ENCODE results near the gene FBXO27. TPM values are rescaled to one million over a fixed set of nuclear protein-coding genes. Genes with fewer than 3 reads are reported as not detected.
"Not testable (repeated sequence)": the region's sequence is repeated elsewhere in the genome, so short reads cannot be mapped to it uniquely, and the experiment has no call there.

The FBXO27 gene
- 2.9 TPM for total RNA-seq
- polyA plus RNA-seq, result 8.8 TPM

DNA sequence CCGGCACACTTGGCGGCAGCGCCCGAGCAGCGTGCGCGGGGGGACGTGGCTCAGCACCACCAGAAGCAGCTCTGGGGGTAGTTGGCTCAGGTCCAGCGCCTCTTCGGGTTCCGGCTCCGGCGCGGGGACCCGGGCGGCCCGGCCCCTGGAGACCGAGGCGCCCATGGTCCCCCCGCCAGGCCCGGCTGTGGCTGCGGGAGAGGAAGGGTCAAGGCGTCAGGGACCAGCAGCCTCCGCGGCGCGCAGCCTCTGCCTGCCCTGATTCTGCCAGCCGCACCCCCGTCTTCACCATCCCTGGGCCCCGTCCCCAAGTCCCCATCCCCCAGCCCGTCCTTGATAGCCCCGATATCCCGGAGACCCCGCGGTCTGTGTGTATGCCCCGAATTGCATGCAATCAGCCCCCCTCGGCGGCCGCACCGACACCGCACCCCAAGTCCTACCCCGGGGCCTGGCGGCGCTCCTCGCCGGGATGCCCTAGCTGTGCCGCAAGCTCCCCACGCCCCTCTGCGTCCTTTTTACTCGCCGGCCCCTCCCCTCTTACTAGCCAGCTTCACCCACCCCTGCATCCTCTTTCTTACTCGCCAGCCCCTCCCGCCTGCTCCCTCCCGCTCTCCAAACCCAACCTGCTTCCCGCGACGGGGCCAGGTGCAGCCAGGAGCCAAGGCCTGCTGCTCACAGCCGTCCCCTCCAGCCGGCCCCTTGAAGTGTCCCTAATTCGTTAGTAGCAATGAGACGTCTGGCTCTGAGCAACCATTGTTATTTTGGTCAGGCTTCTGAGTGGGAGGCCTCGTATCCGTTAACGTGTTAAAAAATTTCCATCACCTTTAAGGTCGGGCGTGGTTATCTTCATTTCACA lies at the start of gene FBXO27:
Gene FBXO27, minus strand, starts transcription at position 487 of the 856 bp plus-strand sequence. Its CDS starts 322 bp downstream, at position 165.
- peak within 1 kb of the TSS; percentile 64 for H3K27ac ChIP-seq (ENCODE audit: low read depth)
- peak within 1 kb of the TSS; percentile 39 for H3K4me3 ChIP-seq (ENCODE audit: low read depth, low read length)
- H3K36me3 ChIP-seq (ENCODE audit: insufficient read depth), result no peaks in the 10 kb centered on the region
- 9% methylated on average over 66 of the region's 66 CpGs for WGBS
- H3K4me1 ChIP-seq (ENCODE audit: insufficient read depth), result no peaks in the 10 kb centered on the region
- DNase-seq (ENCODE audit: extremely low spot score), result no peak

DNA sequence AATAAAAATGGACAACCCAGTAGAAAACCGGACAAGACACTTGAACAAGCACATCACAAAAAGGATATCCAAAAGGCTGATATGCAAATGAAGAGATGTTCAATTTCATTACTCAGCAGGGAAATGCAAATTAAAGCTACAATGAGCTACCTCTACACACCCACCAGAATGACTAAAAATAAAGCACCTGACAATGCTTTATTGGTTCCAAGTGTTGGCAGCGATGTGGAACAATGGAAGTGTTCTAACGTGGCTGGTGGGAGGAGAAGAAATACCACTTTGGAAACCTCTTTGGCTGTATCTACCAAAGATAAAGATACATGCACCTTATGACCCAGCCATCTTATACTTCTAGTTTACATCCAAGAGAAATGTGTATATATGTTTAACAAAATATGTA lies 48.1 kb upstream of the FBXO27 start:
- no peak overlapping the region for H3K4me3 ChIP-seq (ENCODE audit: low read depth, low read length)
- WGBS, result 61% methylated on average over 3 of the region's 3 CpGs
- no peaks in the 10 kb centered on the region for H3K36me3 ChIP-seq (ENCODE audit: insufficient read depth)
- no peak for DNase-seq (ENCODE audit: extremely low spot score)
- H3K27ac ChIP-seq (ENCODE audit: low read depth), result no peak overlapping the region
- H3K4me1 ChIP-seq (ENCODE audit: insufficient read depth), result no peaks in the 10 kb centered on the region

- Histone ChIP-seq H3K4me1 (ENCODE audit: insufficient read depth) (no peaks in the 10 kb centered on the region), H3K27ac (ENCODE audit: low read depth) (no peak overlapping the region), H3K36me3 (ENCODE audit: insufficient read depth) (no peaks in the 10 kb centered on the region), H3K4me3 (ENCODE audit: low read depth, low read length) (no peak overlapping the region)
- WGBS, result 57% methylated on average over 7 of the region's 7 CpGs
- no peak for DNase-seq (ENCODE audit: extremely low spot score)
Observed at GRCh38 chr19:39078436-39079200, 46.3 kb upstream of the FBXO27 start.

- H3K27ac ChIP-seq (ENCODE audit: low read depth), result no peak overlapping the region
- no peaks in the 10 kb centered on the region for H3K4me1 ChIP-seq (ENCODE audit: insufficient read depth)
- DNase-seq (ENCODE audit: extremely low spot score), result no peak
- no peak overlapping the region for H3K4me3 ChIP-seq (ENCODE audit: low read depth, low read length)
- H3K36me3 ChIP-seq (ENCODE audit: insufficient read depth), result no peaks in the 10 kb centered on the region
- WGBS, result 88% methylated on average over 11 of the region's 11 CpGs
Observed at GRCh38 chr19:39077323-39077722, 45.0 kb upstream of the FBXO27 start.

DNA sequence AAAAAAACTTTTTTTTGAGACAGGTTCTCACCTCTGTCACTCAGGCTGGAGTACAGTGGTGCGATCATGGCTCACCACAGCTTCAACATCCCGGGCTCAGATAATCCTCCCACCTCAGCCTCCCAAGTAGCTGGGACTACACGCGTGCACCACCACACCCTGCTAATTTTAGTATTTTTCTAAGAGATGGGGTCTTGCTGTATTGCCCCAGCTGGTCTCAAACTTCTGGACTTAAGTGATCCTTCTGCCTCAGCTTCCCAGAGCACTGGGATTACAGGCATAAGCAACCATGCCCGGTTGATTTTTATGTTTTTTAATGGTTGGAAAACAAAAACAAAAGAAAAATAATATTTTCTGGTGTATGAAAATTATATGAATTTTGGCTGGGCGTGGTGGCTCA lies 42.6 kb upstream of the FBXO27 start:
- H3K4me1 ChIP-seq (ENCODE audit: insufficient read depth), result no peaks in the 10 kb centered on the region
- no peak overlapping the region for H3K27ac ChIP-seq (ENCODE audit: low read depth)
- DNase-seq (ENCODE audit: extremely low spot score), result no peak
- no peaks in the 10 kb centered on the region for H3K36me3 ChIP-seq (ENCODE audit: insufficient read depth)
- no peak overlapping the region for H3K4me3 ChIP-seq (ENCODE audit: low read depth, low read length)
- WGBS, result 90% methylated on average over 6 of the region's 6 CpGs

DNA sequence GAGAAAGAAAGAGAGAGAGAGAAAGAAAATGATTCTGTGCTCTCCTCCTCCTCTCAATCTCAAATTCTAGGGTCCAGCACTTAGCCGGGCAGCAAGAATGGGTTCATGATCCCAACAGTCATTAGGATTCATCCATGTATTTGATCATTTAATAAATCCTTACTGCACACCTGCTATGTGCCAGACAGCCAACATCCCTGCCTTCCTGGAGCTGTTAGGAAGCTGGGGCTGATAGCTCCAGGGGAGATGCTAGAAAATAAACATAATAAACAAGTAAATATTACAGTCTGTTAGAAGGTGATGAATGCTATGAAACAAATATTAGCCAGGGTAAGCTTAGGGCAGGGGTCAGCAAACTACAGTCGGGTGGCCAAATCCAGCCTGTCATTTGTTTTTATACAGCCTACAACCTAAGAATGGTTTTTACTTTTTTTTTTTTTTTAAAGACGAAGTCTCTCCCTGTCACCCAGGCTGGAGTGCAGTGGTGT lies 41.9 kb upstream of the FBXO27 start:
- Histone ChIP-seq H3K36me3 (ENCODE audit: insufficient read depth) (no peaks in the 10 kb centered on the region), H3K4me3 (ENCODE audit: low read depth, low read length) (no peak overlapping the region), H3K27ac (ENCODE audit: low read depth) (no peak overlapping the region), H3K4me1 (ENCODE audit: insufficient read depth) (no peaks in the 10 kb centered on the region)
- no peak for DNase-seq (ENCODE audit: extremely low spot score)
- WGBS, result 54% methylated on average over 3 of the region's 3 CpGs

- Histone ChIP-seq H3K27ac (ENCODE audit: low read depth) (no peak overlapping the region), H3K36me3 (ENCODE audit: insufficient read depth) (no peaks in the 10 kb centered on the region), H3K4me1 (ENCODE audit: insufficient read depth) (no peaks in the 10 kb centered on the region), H3K4me3 (ENCODE audit: low read depth, low read length) (no peak overlapping the region)
- 76% methylated on average over 5 of the region's 5 CpGs for WGBS
- no peak for DNase-seq (ENCODE audit: extremely low spot score)
Observed at GRCh38 chr19:39070888-39071287, 38.5 kb upstream of the FBXO27 start.

DNA sequence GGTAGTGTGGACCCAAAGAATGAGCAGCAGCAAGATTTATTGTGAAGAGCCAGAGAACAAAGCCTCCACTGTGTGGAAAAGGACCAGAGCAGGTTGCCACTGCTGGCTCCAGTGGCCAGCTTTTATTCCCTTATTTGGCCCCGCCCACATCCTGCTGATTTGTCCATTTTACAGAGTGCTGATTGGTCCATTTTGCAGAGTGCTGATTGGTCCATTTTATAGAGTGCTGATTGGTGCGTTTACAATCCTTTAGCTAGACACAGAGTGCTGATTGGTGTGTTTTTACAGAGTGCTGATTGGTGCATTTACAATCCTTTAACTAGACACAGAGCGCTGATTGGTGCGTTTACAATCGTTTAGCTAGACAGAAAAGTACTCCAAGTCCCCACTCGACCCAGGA lies 35.9 kb upstream of the FBXO27 start:
- not testable (repeated sequence) for DNase-seq (ENCODE audit: extremely low spot score); H3K27ac ChIP-seq (ENCODE audit: low read depth)
- WGBS, result 86% methylated on average over 6 of the region's 6 CpGs

DNA sequence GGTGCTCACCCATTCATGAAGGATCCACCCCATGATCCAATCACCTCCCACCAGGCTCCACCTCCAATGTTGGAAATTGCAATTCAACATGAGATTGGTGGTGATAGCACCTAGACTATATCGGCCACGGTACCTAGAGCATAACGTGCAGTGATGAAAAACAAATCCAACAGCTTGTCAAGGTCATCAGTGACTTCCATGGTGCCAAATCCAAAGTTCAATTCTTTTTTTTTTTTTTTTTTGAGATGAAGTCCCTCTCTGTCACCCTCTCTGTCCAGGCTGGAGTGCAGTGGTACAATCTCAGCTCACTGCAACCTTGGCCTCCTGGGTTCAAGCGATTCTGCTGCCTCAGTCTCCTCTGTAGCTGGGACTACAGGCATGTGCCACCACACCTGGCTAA lies 34.8 kb upstream of the FBXO27 start:
- no peak overlapping the region for H3K4me3 ChIP-seq (ENCODE audit: low read depth, low read length)
- H3K36me3 ChIP-seq (ENCODE audit: insufficient read depth), result no peaks in the 10 kb centered on the region
- H3K4me1 ChIP-seq (ENCODE audit: insufficient read depth), result no peaks in the 10 kb centered on the region
- DNase-seq (ENCODE audit: extremely low spot score), result no peak
- WGBS, result 90% methylated on average over 4 of the region's 4 CpGs
- H3K27ac ChIP-seq (ENCODE audit: low read depth), result no peak overlapping the region

More for the DNA sequence above, 35.9 kb upstream of the FBXO27 start:
- H3K36me3 ChIP-seq (ENCODE audit: insufficient read depth); H3K4me3 ChIP-seq (ENCODE audit: low read depth, low read length); H3K4me1 ChIP-seq (ENCODE audit: insufficient read depth): not testable (repeated sequence)

GRCh38 chr19:39065928-39066327 lies 33.6 kb upstream of the FBXO27 start:
- WGBS, result 59% methylated on average over 3 of the region's 3 CpGs
- no peak overlapping the region for H3K4me3 ChIP-seq (ENCODE audit: low read depth, low read length)
- no peaks in the 10 kb centered on the region for H3K36me3 ChIP-seq (ENCODE audit: insufficient read depth)
- no peak overlapping the region for H3K27ac ChIP-seq (ENCODE audit: low read depth)
- DNase-seq (ENCODE audit: extremely low spot score), result no peak
- H3K4me1 ChIP-seq (ENCODE audit: insufficient read depth), result no peaks in the 10 kb centered on the region

DNA sequence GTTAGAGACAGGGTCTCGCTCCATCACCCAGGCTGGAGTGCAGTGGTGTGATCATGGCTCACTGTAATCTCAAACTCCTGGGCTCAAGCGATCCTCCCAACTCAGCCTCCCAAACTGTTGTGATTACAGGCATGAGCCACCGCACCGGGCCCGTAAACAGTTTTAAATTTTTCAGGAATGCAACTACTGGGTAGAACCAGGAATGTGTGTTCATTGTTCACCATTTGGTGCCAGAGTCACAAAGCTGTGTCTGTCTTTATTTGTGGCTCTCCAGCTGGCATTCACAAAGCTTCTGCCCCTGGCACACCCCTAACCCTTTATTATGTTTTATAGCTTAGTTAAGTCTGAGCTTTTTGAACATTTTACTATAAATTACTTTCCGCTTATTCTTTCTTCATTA lies 32.1 kb upstream of the FBXO27 start:
- no peaks in the 10 kb centered on the region for H3K36me3 ChIP-seq (ENCODE audit: insufficient read depth)
- WGBS, result 84% methylated on average over 6 of the region's 6 CpGs
- no peaks in the 10 kb centered on the region for H3K4me1 ChIP-seq (ENCODE audit: insufficient read depth)
- H3K27ac ChIP-seq (ENCODE audit: low read depth), result no peak overlapping the region
- no peak for DNase-seq (ENCODE audit: extremely low spot score)
- H3K4me3 ChIP-seq (ENCODE audit: low read depth, low read length), result no peak overlapping the region

DNA sequence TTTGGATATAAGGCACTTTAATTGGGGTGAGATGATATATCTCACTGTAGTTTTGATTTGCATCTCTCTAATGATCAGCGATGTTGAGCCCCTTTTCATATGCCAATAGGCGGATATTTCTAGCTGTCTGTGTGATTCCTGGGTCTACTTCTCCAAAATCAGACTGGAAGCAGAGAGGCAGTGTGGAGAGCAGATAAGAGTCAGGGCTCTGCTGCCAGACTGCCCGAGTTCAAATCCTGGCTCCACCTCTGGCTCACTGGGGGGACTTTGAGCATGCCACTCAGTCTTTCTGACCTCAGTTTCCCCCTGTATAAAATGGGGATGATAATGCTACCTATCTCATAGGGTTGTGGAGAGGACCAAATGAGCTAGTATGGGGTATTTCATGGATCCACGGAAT lies 27.8 kb upstream of the FBXO27 start:
- WGBS, result 78% methylated on average over 4 of the region's 4 CpGs
- Histone ChIP-seq H3K36me3 (ENCODE audit: insufficient read depth) (no peaks in the 10 kb centered on the region), H3K27ac (ENCODE audit: low read depth) (no peak overlapping the region), H3K4me3 (ENCODE audit: low read depth, low read length) (no peak overlapping the region), H3K4me1 (ENCODE audit: insufficient read depth) (no peaks in the 10 kb centered on the region)
- DNase-seq (ENCODE audit: extremely low spot score), result no peak

DNA sequence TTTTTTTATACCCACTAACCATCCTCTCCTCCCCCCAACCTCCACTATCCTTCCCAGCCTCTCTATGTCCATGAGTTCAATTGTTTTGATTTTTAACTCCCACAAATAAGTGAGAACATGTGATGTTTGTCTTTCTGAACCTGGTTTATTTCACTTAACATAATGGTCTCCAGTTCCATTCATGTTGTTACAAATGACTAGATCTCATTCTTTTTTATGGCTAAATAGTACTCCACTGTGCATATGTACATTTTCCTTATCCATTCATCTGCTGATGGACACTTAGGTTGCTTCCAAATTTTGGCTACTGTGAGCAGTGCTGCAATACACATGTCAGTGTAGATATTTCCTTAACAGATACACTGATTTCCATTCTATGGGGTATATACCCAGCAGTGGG lies 27.0 kb upstream of the FBXO27 start:
- no peak for DNase-seq (ENCODE audit: extremely low spot score)
- Histone ChIP-seq H3K4me1 (ENCODE audit: insufficient read depth) (no peaks in the 10 kb centered on the region), H3K4me3 (ENCODE audit: low read depth, low read length) (no peak overlapping the region), H3K27ac (ENCODE audit: low read depth) (no peak overlapping the region), H3K36me3 (ENCODE audit: insufficient read depth) (no peaks in the 10 kb centered on the region)

- no peak for DNase-seq (ENCODE audit: extremely low spot score)
- H3K36me3 ChIP-seq (ENCODE audit: insufficient read depth), result no peaks in the 10 kb centered on the region
- no peak overlapping the region for H3K4me3 ChIP-seq (ENCODE audit: low read depth, low read length)
- H3K4me1 ChIP-seq (ENCODE audit: insufficient read depth), result no peaks in the 10 kb centered on the region
- no peak overlapping the region for H3K27ac ChIP-seq (ENCODE audit: low read depth)
- WGBS, result 72% methylated on average over 3 of the region's 3 CpGs
Observed at GRCh38 chr19:39057615-39058014, 25.3 kb upstream of the FBXO27 start.
